SK-N-MC (cell line): ENCODE measurements around the gene TNRC6C.
"Not testable (repeated sequence)": the region's sequence is repeated elsewhere in the genome, so short reads cannot be mapped to it uniquely, and the experiment has no call there.

Experiments
- DNase-seq: peaks from one replicate; pipeline ENCODE4 v3.0.0-alpha.2; 2011; ENCODE audit warnings: low read depth, low spot score
- H3K27ac ChIP-seq: fragments of 200-600 bp; sonication (generic); 2 replicates; pipeline ENCODE4 v1.5.1; 2016; ENCODE audit warnings: mixed run types
- H3K36me3 ChIP-seq: fragments of 200-600 bp; sonication (generic); 2 replicates; pipeline ENCODE4 v1.6.1; 2017; ENCODE audit warnings: antibody characterized with exemption, low read length, mixed read lengths; ENCODE audit not compliant: insufficient read depth
- H3K4me3 ChIP-seq: fragments of 200-600 bp; sonication (generic); 2 replicates; pipeline ENCODE4 v1.5.1; 2016
- H3K9ac ChIP-seq: fragments of 200-600 bp; sonication (generic); 2 replicates; pipeline ENCODE4 v1.8.0; 2017; ENCODE audit warnings: mixed run types, mixed read lengths; ENCODE audit not compliant: insufficient read length
- H3K9me3 ChIP-seq: fragments of 200-600 bp; sonication (generic); 2 replicates; pipeline ENCODE4 v1.6.1; 2017; ENCODE audit warnings: low read depth, mild to moderate bottlenecking, antibody characterized with exemption, low read length, moderate library complexity, mixed read lengths
- EZH2 ChIP-seq: fragments of 200-600 bp; sonication (generic); IDR thresholded peaks from one replicate; pipeline ENCODE4 v1.6.1; 2017; ENCODE audit warnings: antibody characterized with exemption
- FOXP2 ChIP-seq: optimal IDR thresholded peaks from 2 replicates; pipeline ENCODE3; 2011; ENCODE audit warnings: mild to moderate bottlenecking, moderate library complexity; ENCODE audit not compliant: insufficient read depth; ENCODE audit errors: extremely low read length, control extremely low read depth
- POLR2AphosphoS5 ChIP-seq: IDR thresholded peaks from 2 replicates; pipeline ENCODE4 v1.6.1; 2012; ENCODE audit warnings: mild to moderate bottlenecking, low read depth, low read length, borderline replicate concordance

Gene TNRC6C

GRCh38 chr17:78132767-78133178 lies 174.3 kb downstream of the TNRC6C start:
- Histone ChIP-seq H3K9me3 (no peaks in the 10 kb centered on the region), H3K27ac (no peak overlapping the region), H3K9ac (no peak overlapping the region), H3K36me3 (no peaks in the 10 kb centered on the region), H3K4me3 (no peak overlapping the region)
- TF ChIP-seq POLR2AphosphoS5 (no peak), FOXP2 (no peak), EZH2 (no peak)
- no peak for DNase-seq

GRCh38 chr17:78133179-78133951 lies 174.9 kb downstream of the TNRC6C start:
- no peak for TF ChIP-seq FOXP2
- no peak for TF ChIP-seq POLR2AphosphoS5
- no peak for TF ChIP-seq EZH2
- no peak overlapping the region for H3K4me3 ChIP-seq
- no peaks in the 10 kb centered on the region for H3K36me3 ChIP-seq
- H3K27ac ChIP-seq: no peak overlapping the region
- H3K9ac ChIP-seq: no peak overlapping the region
- DNase-seq: no peak
- H3K9me3 ChIP-seq: no peaks in the 10 kb centered on the region

GRCh38 chr17:78133971-78134898 lies 175.7 kb downstream of the TNRC6C start:
- H3K9ac ChIP-seq: no peak overlapping the region
- TF ChIP-seq EZH2 (no peak), POLR2AphosphoS5 (no peak), FOXP2 (no peak)
- H3K4me3 ChIP-seq: no peak overlapping the region
- no peak for DNase-seq
- no peaks in the 10 kb centered on the region for H3K36me3 ChIP-seq
- H3K9me3 ChIP-seq: no peaks in the 10 kb centered on the region
- H3K27ac ChIP-seq: no peak overlapping the region

- no peak overlapping the region for H3K27ac ChIP-seq
- DNase-seq: no peak
- H3K9me3 ChIP-seq: no peaks in the 10 kb centered on the region
- TF ChIP-seq EZH2 (no peak), POLR2AphosphoS5 (no peak), FOXP2 (no peak)
- H3K36me3 ChIP-seq: no peaks in the 10 kb centered on the region
- H3K9ac ChIP-seq: no peak overlapping the region
- no peak overlapping the region for H3K4me3 ChIP-seq
Observed at GRCh38 chr17:78134899-78135385, 176.4 kb downstream of the TNRC6C start.

GRCh38 chr17:78135858-78136500 lies 177.5 kb downstream of the TNRC6C start:
- Histone ChIP-seq H3K27ac (no peak overlapping the region), H3K4me3 (no peak overlapping the region), H3K9me3 (no peaks in the 10 kb centered on the region), H3K9ac (no peak overlapping the region), H3K36me3 (no peaks in the 10 kb centered on the region)
- TF ChIP-seq EZH2 (no peak), POLR2AphosphoS5 (no peak)
- DNase-seq: no peak

GRCh38 chr17:78137392-78138203 lies 179.1 kb downstream of the TNRC6C start:
- no peak for DNase-seq
- no peak overlapping the region for H3K9ac ChIP-seq
- H3K9me3 ChIP-seq: no peaks in the 10 kb centered on the region
- TF ChIP-seq EZH2 (no peak), POLR2AphosphoS5 (no peak), FOXP2 (no peak)
- H3K36me3 ChIP-seq: no peaks in the 10 kb centered on the region
- no peak overlapping the region for H3K4me3 ChIP-seq
- no peak overlapping the region for H3K27ac ChIP-seq

GRCh38 chr17:78138204-78139060 lies 179.9 kb downstream of the TNRC6C start:
- Histone ChIP-seq H3K36me3 (no peaks in the 10 kb centered on the region), H3K9me3 (no peaks in the 10 kb centered on the region), H3K9ac (no peak overlapping the region), H3K27ac (no peak overlapping the region), H3K4me3 (no peak overlapping the region)
- no peak for DNase-seq
- TF ChIP-seq FOXP2: no peak
- TF ChIP-seq EZH2: no peak
- no peak for TF ChIP-seq POLR2AphosphoS5

- H3K9ac ChIP-seq, H3K4me3 ChIP-seq, H3K36me3 ChIP-seq, DNase-seq, H3K9me3 ChIP-seq: not testable (repeated sequence)
- H3K27ac ChIP-seq: peak overlapping the region; percentile 60; the same call in 1 of the 2 replicates
Observed at GRCh38 chr17:78139861-78140168, 181.3 kb downstream of the TNRC6C start.
